HT1080 (cell line): Measurements from ENCODE around the gene RBBP4. TPM values are rescaled to one million over a fixed set of nuclear protein-coding genes. Genes with fewer than 3 reads are reported as not detected.
"Not testable (repeated sequence)": the region's sequence is repeated elsewhere in the genome, so short reads cannot be mapped to it uniquely, and the experiment has no call there.

ENCODE experiments used
- DNase-seq: peaks from one replicate; pipeline ENCODE4 v3.0.0-alpha.2; 2015; ENCODE audit warnings: low read depth
- polyA plus RNA-seq, 2 experiments: library from polyadenylated mRNA; depleted of rRNA; stranded (reverse); fragments of >200 nt; gene quantifications; 2 replicates each; pipeline ENCODE4 v1.2.3, GENCODE V29; 2015
- total RNA-seq: library from RNA; depleted of rRNA; stranded (reverse); fragments of >200 nt; shearing (Covaris generic); gene quantifications from 2 replicates; pipeline ENCODE4 v1.2.3, GENCODE V29; 2014; rRNA removed

Gene RBBP4
- total RNA-seq = 99.3 and 175 TPM in 2 replicates
- polyA plus RNA-seq (2015; cell fraction: cytosol; rRNA removed) = 135 and 144 TPM in 2 replicates
- polyA plus RNA-seq (2015; cell fraction: nucleus; rRNA removed) = 188 and 194 TPM in 2 replicates

DNA sequence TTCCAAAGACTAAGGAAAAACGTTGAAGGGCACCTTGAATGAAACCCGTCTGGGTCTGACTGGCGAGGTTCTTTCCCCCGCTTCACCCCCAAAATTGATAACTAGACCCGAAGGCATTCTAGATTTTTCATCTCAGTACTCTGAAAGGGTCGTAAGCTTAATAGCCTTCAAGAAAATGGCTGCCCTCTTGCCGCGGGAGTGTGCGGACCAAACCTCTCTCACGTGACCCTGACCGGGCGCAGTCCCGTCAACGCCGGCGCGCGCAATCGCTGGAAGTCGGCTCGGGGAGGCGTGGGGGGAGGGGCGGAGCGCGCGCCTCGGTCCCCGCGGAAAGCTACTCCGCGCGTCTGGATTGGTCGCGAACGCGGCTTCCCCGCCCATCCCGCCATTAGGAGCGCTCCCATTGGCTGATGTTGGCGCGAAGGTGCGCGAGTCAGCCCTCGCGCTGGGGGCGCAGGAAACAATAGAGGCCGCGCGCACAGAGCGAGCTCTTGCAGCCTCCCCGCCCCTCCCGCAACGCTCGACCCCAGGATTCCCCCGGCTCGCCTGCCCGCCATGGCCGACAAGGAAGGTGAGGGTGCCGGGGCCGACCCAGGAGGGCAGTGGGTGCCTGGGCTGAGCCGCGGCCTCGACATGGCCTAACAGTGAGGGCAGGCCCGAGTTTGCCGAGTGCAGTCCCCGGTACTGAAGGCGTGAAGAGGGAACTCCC is at the start of gene RBBP4:
TSS of gene RBBP4 (plus strand) at position 457 of the 709 bp plus-strand sequence. CDS start at position 556, 99 bp downstream.
- peak; percentile 96 for DNase-seq

DNA sequence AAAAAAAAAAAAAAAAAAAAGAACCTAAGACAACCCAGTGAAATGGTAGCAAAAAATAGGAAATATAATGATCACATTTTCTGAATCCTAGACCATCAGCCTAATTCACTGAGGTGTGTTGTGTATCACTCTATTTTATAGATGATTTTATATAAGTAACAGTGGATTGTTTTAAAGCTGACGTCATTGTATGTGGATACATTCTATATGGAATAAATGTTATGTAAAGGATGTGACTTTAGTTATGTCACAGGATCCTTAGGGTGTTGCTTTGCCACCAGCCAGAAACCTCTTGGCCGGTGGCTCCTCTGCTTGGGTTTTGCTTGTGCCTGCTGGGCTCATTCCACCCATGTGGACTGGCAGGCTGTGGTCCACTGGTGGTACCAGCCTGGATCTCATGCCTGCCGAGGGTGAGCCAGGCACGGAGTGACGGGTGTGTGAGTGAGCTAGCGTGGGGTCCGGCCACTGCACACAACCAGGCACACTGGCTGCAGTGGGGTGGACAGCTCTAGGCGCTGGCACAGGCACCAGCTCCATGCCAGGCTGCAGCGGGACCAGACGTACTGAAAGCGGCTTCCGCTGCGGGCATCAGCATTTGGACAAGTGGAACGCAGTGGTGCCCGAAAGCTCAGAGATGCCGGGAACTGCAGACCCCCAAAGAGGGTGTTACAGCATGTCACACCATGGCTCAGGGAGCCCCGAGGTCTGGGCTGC is 45.1 kb upstream of the RBBP4 start:
- DNase-seq = no peak

DNA sequence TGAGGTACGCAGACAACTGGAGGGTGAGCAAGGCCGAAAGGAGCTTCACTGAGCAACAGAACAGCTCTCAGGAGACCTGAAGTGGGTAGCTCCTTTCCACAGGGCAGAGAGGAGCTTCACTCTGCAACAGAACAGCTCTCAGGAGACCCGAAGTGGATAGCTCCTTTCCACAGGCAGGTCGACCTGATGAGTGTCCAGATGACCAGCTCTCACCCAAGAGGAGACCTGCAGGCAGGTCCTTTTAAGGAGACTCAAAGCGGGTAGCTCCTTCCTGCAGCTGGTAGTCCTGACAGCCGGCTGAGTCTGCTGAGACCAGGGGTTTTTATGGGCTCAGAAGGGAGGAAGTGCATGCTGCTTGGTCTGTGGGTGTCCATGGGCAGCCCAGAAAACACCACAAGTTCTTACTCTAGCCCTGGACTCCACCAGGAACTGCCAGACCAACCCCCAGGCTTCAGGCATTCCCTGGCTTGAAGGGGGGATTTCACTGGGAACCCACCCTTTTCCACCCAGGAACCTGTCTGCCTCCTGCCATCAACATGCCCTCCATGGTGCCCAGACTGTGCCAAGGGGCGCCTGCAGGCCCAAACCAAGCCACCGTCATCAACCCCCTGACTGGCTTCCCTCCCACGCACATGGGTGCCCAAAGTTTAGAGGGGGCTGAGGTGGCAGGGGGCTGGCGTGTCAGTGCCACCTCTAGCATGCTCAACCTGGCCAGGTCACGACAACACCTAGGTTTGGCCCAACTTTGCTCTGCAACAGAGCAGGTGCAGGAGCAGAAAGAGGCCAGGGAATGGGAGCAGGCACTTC is 44.2 kb upstream of the RBBP4 start:
- DNase-seq = no peak

DNA sequence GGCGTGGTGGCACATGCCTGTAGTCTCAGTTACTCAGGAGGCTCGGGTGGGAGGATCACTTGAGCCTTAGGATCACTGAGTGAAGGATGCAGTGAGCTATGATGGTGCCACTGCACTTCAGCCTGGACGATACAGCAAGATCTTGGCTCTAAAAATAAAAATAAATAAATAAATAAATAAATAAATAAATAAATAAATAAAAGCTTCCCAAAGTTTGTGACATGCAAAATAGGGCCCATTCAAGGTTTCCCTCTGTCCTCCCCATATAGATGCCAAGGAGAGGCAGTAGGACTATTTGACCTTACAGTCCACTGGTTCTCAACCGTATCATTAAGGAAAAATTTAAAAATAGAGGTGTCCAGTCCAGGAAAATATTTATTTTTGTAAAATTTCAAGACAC is 41.8 kb upstream of the RBBP4 start:
- no peak for DNase-seq

DNA sequence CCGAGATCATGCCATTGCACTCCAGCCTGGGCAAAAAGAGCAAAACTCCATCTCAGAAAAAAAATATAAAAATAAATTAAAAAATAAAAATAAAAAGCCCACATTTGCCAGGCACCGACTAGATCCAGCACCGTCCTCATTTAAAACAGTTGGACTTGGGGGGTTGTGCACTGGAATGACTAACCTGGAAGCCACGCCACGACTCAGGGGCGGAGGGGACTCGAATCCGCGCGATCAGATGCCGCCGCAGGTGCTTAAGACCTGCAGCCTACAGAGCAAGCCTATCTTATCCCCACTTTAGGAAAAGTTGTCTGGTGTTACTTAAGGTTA is 39.2 kb upstream of the RBBP4 start:
- no peak for DNase-seq

DNA sequence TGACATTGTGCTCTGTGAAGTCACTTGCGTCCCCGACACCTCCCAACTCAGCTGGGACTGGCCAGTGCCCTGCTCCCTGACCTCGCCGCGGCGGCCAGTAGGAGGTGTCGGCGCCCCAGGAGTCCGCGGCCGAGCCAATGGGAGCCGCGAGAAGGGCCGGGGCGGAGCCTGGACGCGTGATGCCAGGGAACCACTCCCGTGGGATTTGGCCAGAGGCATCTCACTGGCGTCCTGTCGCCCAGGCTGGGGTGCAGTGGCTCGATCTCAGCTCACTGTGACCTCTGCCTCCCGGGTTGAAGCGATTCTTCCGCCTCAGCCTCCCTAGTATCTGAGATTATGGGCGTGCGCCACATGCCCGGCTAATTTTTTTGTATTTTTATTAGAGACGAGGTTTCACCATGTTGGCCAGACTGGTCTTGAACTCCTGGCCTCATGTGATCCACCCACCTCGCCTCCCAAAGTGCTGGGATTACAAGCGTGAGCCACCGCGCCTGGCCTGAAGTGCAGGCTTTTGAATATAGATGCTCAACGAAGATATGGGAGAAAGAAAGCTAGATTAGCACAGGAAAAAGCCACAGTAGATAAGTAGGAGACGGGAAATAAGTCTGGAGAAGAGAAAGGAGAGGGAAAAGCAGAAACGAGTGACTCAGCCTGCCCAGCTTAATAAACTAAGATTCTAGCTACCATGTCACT is 38.7 kb upstream of the RBBP4 start:
- DNase-seq = no peak

DNA sequence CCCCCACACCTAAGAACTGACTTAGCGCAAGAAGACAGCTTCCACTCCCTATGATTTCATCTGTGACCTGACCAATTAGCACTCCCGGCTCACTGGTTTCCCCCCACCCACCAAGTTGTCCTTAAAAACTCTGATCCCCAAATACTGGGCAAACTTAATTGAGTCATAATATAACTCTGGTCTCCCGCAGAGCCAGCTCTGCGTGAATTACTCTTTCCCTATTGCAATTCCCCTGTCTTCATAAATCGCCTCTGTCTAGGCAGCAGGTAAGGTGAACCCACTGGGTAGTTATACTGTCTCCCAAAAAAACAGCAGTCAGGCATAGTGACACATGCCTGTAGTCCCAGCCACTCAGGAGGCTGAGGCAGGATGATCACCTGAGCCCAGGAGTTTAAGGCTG is 37.5 kb upstream of the RBBP4 start:
- no peak for DNase-seq

DNA sequence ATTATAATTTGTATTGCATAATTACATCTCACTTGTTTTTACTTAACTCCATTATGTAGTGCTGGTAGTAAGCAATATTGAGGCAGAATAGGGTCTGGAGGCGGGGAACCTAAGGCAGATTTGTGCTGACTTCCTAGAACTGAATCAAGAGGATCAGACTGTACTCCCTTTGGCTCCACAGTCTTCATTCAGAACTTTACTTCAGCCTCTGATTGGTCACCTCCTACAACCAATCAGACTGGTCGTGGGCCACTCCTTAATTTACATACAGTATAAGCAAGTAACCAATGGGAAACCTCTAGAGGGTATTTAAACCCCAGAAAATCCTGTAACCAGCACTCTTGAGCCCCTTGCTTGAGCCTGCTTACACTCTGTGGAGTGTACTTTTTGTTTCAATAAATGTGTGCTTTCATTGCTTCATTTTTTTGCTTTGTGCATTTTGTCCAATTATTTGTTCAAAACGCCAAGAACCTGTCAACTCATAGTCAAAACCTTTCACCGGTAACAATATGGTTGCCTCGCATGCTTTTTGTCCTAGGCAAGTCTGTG is 32.3 kb upstream of the RBBP4 start:
- no peak for DNase-seq

DNA sequence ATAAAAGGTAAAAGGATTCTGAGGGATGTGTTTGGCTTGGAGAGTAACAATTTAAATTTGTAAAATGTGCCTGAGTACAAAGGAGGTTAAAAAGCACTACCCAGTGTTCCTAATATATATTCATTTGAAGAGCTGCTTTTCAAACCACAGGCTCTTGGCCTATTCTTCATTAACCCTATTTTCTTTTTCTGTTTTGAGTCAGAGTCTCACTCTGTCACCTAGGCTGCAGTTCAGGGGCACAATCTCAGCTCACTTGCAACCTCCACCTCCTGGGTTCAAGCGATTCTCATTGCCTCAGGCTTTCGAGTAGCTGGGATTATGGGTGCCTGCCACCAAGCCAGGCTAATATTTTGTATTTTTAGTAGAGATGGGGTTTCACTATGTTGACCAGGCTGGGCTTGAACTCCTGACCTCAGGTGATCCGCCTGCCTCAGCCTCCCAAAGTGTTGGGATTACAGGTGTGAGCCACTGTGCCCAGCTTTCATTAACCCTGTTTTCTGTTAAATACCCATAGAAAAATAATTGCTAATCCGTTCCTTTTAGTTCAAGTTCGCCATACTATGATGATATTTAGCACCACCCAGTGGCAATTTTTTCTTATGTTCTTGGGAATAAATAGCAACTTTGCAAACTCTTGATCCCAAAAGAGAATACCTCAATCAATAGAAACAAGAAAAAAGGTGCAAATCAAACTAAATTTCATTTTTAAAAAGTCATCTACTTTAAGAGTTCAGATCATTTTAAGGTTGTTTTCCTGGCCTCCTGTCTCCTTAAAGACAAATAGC is 31.1 kb upstream of the RBBP4 start:
- DNase-seq = no peak

DNA sequence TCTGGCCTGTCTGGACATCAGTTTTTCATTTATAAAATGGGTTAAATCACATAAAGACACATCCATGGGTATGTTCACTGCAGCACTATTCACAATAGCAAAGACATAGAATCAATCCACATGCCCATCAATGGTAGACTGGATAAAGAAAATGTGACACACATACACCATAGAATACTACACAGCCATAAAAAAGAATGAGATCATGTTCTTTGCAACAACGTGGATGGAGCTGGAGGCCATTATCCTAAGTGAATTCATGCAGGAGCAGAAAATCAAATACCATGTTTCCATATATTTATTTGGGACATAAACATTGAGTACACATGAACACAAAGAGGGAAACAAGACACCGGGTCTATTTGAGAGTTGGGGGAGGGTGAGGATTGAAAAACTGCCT is 28.8 kb upstream of the RBBP4 start:
- no peak for DNase-seq

DNA sequence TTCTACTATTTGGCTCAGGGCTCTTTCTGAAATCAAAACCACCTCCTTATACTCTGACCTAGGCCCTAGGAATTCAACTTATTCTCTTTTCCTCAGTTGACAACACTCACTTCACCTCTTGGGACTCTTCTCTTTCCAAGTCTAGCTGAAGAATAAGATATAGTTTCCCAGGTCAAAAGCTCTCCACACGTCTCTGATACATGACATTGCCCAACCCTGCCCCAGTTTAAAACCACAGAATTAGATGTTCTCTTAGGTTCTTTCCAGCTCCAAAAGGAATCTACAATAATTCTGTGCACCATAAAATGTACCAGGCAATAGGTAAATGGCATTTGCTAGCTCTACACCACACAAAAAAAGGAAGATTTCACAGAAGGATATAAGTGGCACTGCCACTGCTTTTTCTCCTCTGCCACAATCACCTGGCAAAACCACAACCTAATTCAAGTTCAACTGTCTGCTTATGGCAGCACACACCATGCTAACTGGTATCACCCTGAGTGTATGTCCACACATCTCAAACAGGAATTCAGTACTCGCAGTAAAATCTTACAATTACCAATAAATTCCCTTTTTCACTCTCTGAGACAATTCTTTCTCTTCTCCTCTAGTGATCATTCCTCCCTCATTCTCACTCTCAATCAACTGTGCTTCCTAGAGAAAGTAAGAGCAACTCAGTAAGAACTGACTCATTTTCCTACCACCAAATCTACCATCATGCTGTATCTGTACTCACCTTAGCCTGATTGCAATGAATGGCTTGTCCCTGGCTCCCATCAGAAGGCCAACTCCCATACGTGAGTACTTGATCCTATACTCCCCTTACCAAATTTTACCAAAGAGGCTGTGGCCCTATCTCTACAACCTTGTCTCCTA is 28.0 kb upstream of the RBBP4 start:
- DNase-seq = no peak

DNA sequence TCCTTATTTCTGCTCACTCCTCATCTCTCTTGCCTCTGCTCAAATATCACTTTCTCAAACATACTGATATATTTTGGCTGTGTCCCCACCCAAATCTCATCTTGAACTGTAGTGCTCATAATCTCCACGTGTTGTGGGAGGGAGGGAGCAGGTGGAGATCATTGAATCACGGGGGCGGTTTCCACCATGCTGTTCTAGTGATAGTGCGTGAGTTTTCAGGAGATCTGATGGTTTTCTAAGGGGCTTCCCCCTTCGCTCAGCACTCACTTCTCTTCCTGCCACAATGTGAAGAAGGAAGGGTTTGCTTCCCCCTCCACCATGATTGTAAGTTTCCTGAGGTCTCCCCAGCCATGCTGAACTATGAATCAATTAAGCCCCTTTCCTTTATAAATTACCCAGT is 27.2 kb upstream of the RBBP4 start:
- no peak for DNase-seq

DNA sequence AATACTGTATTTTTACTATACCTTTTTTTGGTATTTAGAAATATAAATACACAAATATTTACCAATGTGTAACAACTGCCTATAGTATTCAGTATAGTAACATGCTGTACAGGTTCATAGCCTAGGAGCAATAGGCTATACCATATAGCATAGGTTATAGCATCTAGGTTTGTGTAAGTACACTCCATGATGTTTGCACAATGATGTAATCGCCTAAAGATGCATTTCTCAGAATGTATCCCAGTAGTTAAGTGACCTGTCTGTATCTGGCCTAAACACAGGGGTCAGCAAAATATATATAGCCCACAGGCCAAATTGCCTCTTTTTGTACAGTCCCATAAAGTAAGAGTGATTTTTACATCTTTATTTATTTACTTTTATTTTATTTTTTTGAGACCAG is 24.8 kb upstream of the RBBP4 start:
- DNase-seq = no peak

DNA sequence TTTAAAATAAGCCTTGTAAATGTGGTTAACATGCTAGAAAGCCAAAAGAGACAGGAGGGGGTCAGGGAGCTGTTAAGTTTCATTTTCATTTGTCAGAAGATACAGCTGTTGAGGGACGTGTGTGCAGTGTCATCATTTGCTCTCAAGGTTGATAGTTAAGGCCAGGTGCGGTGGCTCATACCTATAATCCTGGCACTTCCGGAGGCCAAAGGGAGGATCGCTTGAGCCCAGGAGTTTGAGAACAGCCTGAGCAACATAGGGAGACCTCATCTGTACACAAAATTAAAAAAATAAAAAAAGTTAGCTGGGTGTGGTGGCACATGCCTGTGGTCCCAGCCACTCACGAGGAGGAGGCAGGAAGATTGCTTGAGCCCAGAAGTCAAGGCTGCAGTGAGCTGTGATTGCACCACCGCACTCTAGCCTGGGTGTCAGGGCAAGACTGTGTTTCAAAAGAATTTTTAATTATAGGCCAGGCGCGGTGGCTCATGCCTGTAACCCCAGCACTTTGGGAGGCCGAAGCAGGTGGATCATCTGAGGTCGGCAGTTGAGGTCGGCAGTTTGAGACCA is 23.3 kb upstream of the RBBP4 start:
- DNase-seq = no peak

DNA sequence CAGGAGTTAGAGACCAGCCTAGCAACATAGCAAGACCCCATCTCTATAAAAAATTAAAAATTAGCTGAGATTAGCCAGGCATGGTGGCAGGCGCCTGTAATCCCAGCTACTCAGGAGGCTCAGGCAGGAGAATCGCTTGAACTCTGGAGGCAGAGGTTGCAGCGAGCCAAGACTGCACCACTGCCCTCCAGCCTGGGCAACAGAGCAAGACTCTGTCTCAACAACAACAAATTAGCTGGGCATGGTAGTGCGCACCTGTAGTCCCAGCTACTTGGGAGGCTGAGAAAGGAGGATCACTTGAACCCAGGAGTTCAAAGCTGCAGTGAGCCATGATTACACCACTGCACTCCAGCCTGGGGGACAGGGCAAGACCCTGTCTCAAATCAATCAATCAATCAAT is 20.8 kb upstream of the RBBP4 start:
- not testable (repeated sequence) for DNase-seq

DNA sequence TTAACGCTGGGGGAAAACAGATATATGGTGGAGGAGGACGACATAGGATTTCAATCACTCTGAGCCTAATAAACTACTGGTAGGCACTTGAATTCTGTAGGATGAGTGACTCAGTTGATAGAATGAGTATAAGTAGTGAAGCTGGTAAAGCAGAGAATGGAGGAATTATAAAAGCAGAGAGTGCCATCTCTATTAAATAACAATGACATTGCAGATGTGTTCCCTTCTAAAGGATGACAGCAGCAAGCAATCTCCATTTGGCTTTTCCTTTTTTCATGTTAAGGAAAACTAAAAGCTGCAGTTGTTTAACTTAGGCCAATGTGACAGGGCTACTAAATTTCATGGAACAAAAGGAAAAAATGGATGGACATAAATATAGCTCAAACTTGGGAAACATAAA is 18.2 kb upstream of the RBBP4 start:
- DNase-seq = no peak

DNA sequence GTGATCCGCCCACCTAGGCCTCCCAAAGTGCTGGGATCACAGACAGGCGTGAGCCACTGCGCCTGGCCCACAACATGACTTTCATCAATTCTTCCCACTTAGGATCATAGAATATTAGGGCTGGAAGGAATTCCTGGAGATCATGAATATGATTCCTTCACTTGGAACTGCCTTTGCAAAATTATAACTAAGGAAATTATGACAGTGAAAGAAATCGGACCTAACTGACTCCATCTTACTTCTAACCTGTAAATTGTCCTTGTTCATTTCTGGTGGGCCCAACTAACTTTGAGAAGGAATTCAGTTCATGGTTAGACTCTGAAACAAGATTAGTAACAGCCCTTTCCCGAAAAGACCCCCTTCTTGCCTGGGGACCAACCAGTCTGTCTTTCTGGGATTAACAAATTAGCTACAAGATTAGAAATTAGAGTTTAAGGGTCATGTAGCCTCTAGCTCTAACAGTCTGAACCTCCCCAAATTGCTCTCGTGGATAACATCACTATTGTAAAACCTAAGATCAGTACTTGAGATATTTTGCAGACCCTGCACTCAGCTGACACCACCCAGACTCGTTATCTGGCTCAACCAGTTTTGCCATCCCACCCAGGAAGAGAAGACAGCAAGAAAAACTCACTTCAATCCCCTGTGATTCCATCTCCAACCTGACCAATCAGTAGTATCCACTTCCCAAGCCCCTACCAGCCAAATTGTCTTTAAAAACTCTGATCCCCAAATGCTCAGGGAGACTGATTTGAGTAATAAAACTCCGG is 15.3 kb upstream of the RBBP4 start:
- no peak for DNase-seq

DNA sequence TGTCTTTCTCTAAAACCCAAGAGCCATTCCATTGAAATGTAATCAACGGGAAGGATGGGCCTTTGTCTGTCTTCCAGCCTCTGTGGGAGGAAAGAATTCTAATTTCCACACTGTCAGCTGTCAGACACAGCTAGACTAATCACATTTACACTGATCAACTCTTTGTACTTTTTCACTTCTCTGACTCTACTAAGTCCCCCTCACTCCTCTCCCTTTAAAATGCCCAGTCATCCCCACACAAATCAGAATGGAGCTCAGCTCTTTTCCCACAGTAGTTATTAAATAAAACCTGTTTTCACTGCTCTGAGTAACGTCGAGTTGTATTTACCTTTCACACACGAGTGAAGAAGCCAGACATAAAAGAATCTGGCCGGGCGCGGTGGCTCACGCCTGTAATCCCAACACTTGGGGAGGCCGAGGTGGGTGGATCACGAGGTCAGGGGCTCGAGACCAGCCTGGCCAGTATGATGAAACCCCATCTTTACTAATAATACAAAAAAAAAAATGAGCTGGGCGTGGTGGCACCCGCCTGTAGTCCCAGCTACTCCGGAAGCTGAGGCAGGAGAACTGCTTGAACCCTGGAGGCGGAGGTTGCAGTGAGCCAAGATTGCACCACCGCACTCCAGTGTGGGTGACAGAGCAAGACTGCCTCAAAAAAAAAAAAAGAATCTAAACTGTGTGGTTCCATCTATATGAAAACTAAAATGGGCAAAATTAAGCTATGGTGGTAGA is 13.9 kb upstream of the RBBP4 start:
- DNase-seq = no peak
